Spleen (tissue), 11 donors: ENCODE measurements around the gene CLCF1. TPM values are rescaled to one million over a fixed set of nuclear protein-coding genes. Genes with fewer than 3 reads are reported as not detected.

ENCODE experiments used
- DNase-seq: peaks from one replicate; pipeline ENCODE4 v3.0.0-alpha.2; 2020
- H3K27ac ChIP-seq, 8 donors: fragments of 200-600 bp; sonication (generic) in 7 of 8; 1 replicate in 4 of 8; 2 replicates in 4 of 8; pipeline versions ENCODE4 v1.5.0 to v1.8.0; 2016 to 2021; ENCODE audit warnings: inconsistent platforms in 4 of 8, mild to moderate bottlenecking in 4 of 8, moderate library complexity in 1 of 8
- H3K27me3 ChIP-seq, 7 donors: fragments of 200-600 bp; sonication (generic) in 6 of 7; replicated peaks in 1 of 7; 1 replicate in 4 of 7; 2 replicates in 3 of 7; pipeline versions ENCODE4 v1.5.0 to v1.8.0; 2016 to 2021; ENCODE audit warnings: inconsistent platforms in 3 of 7, mild to moderate bottlenecking in 1 of 7
- H3K36me3 ChIP-seq, 6 donors: fragments of 200-600 bp; sonication (generic) in 5 of 6; 1 replicate in 4 of 6; 2 replicates in 2 of 6; pipeline versions ENCODE4 v1.5.0 to v1.8.0; 2016 to 2021; ENCODE audit warnings: inconsistent platforms in 2 of 6
- H3K4me1 ChIP-seq, 6 donors: fragments of 200-600 bp; sonication (generic) in 5 of 6; 1 replicate in 3 of 6; 2 replicates in 3 of 6; pipeline versions ENCODE4 v1.5.0 to v1.8.0; 2016 to 2021; ENCODE audit warnings: inconsistent platforms in 3 of 6
- H3K4me3 ChIP-seq, 8 donors: fragments of 200-600 bp; sonication (generic) in 7 of 8; 1 replicate in 4 of 8; 2 replicates in 4 of 8; pipeline versions ENCODE4 v1.5.0 to v1.8.0; 2016 to 2021; ENCODE audit warnings: inconsistent platforms in 4 of 8, mild to moderate bottlenecking in 4 of 8, moderate library complexity in 2 of 8
- H3K9me3 ChIP-seq, 8 donors: fragments of 200-600 bp; sonication (generic) in 7 of 8; 1 replicate in 4 of 8; 2 replicates in 4 of 8; pipeline versions ENCODE4 v1.5.0 to v1.8.0; 2016 to 2021; ENCODE audit warnings: inconsistent platforms in 4 of 8
- CTCF ChIP-seq, 11 experiments: fragments of 200-600 bp in 7 of 11; fragments of 450-650 bp in 4 of 11; sonication (generic) in 4 of 11; IDR thresholded peaks in 8 of 11; conservative IDR thresholded peaks in 3 of 11; 1 replicate in 7 of 11; 2 replicates in 4 of 11; pipeline versions ENCODE4 v1.4.0 to v1.8.0; 2016 to 2021; ENCODE audit warnings: antibody characterized with exemption in 11 of 11, inconsistent platforms in 4 of 11, mild to moderate bottlenecking in 1 of 11
- POLR2A ChIP-seq, 3 donors: fragments of 450-650 bp; IDR thresholded peaks; one replicate each; pipeline ENCODE4 v1.5.1; 2017; ENCODE audit warnings: antibody characterized with exemption in 3 of 3, mild to moderate bottlenecking in 1 of 3
- POLR2AphosphoS5 ChIP-seq, 3 donors: sonication (generic); formaldehyde crosslinking; IDR thresholded peaks; one replicate each; pipeline ENCODE4 v1.5.1; 2017; ENCODE audit warnings: antibody characterized with exemption in 3 of 3
- WGBS, 5 donors: extraction: QIAGEN DNeasy Blood & Tissue Kit in 3 of 5; methylation state at CpG; one replicate each; pipeline versions ENCODE4 v1.1.5 to v1.1.7; 2013 to 2018; 5-methylcytosine and 5-hydroxymethylcytosine counted together
- intact Hi-C: fragments of 100-400 bp; cut with DNase I; formaldehyde crosslinking; loops from one replicate; pipeline ENCODE4 v1.15.0; 2023; ENCODE audit warnings: low total_unique reads
- polyA plus RNA-seq, 3 donors: library from polyadenylated mRNA; stranded (reverse); fragments of 200-250 nt; gene quantifications; one replicate each; pipeline ENCODE4 v1.2.1, GENCODE V29; 2013
- total RNA-seq, 7 donors: library from RNA; depleted of rRNA in 3 of 7; stranded (reverse); fragments of >200 nt in 3 of 7; fragmentation: NEBNext Ultra II Directional in 4 of 7; extraction: Animal tissue kit (Norgen Biotek cat#: 25700) in 4 of 7; gene quantifications; one replicate each; pipeline versions ENCODE4 v1.1.0 to v1.2.1, GENCODE V29; 2016 to 2021
- donor health status: healthy with polysubstance abuse.
- donor health status: DM: no; HTN: no; CAD: no; lungs with moderate emphysema.
- donor health status: DM: no; HTN: no; CAD: no.
- donor health status: Bipolar disorder and iron deficiency.
- donor health status: healthy.
- donor health status: DM: no; HTN: no; CAD: no.
- donor health status: DM: yes; HTN: yes; CAD: no.

CLCF1 gene
- total and polyA plus RNA-seq, 10 donors: 4.3 to 13.7 (median 7.4) TPM

- TF ChIP-seq CTCF (IDR thresholded peaks at IDR 0.05 in 8 of 11, conservative IDR thresholded peaks at IDR 0.05 in 3 of 11): no peak
- no peak for TF ChIP-seq POLR2A (IDR thresholded peaks at IDR 0.05)
- TF ChIP-seq POLR2AphosphoS5 (IDR thresholded peaks at IDR 0.05): no peak
- H3K27ac ChIP-seq: peak overlapping the region in 5 of 8 donors; percentile 41 to 80 (median 54)
- WGBS, 5 donors: 60 to 81% (median 63%) methylated on average over 8 of the region's 8 CpGs
- H3K27me3 ChIP-seq: no peaks in the 10 kb centered on the region
- intact Hi-C loops: no loop called here
- H3K4me3 ChIP-seq: no peak overlapping the region
- peaks cover 50 to 92% (median 78%) of the 10 kb centered on the region in 6 donors for H3K4me1 ChIP-seq
- H3K9me3 ChIP-seq: no peaks in the 10 kb centered on the region
- DNase-seq: no peak
- H3K36me3 ChIP-seq: peaks cover 0 to 26% (median 0%) of the 10 kb centered on the region in 6 donors
These were observed 6.9 kb downstream of the CLCF1 start for GRCh38 chr11:67366546-67366945.

GRCh38 chr11:67365736-67366444 lies 7.5 kb downstream of the CLCF1 start:
- peaks cover 0 to 26% (median 0%) of the 10 kb centered on the region in 6 donors for H3K36me3 ChIP-seq
- intact Hi-C loops: no loop called here
- H3K9me3 ChIP-seq: no peaks in the 10 kb centered on the region
- no peaks in the 10 kb centered on the region for H3K27me3 ChIP-seq
- no peak overlapping the region for H3K4me3 ChIP-seq
- 64 to 81% (median 77%) methylated on average over 14 of the region's 14 CpGs for WGBS, 5 donors
- peaks cover 44 to 85% (median 71%) of the 10 kb centered on the region in 6 donors for H3K4me1 ChIP-seq
- TF ChIP-seq POLR2A (IDR thresholded peaks at IDR 0.05) (no peak), CTCF (IDR thresholded peaks at IDR 0.05 in 8 of 11, conservative IDR thresholded peaks at IDR 0.05 in 3 of 11) (no peak), POLR2AphosphoS5 (IDR thresholded peaks at IDR 0.05) (no peak)
- DNase-seq: no peak
- H3K27ac ChIP-seq: peak overlapping the region in 5 of 8 donors; percentile 41 to 80 (median 54)

GRCh38 chr11:67364783-67365722 lies 8.3 kb downstream of the CLCF1 start:
- TF ChIP-seq POLR2AphosphoS5 (IDR thresholded peaks at IDR 0.05) (peak; percentile 35 to 67 (median 62)), CTCF (IDR thresholded peaks at IDR 0.05 in 8 of 11, conservative IDR thresholded peaks at IDR 0.05 in 3 of 11) (no peak)
- Histone ChIP-seq H3K27ac (peak overlapping the region in 5 of 8 donors; percentile 41 to 80 (median 54)), H3K4me1 (peaks cover 40 to 77% (median 63%) of the 10 kb centered on the region in 6 donors), H3K36me3 (peaks cover 0 to 26% (median 0%) of the 10 kb centered on the region in 6 donors), H3K9me3 (no peaks in the 10 kb centered on the region), H3K4me3 (no peak overlapping the region), H3K27me3 (no peaks in the 10 kb centered on the region)
- 66 to 78% (median 75%) methylated on average over 19 to 24 of the region's 24 CpGs for WGBS, 5 donors
- intact Hi-C loops: no loop called here
- peak; percentile 64 for DNase-seq
